Measurements from ENCODE around the gene NTN5. TPM values are rescaled to one million over a fixed set of nuclear protein-coding genes. Genes with fewer than 3 reads are reported as not detected.

The NTN5 gene
- total and polyA plus RNA-seq, 10 donors: 0.30 to 2.1 (median 0.74) TPM; not detected in 1

- 0% methylated on average over 28 to 38 of the region's 38 CpGs for WGBS, 5 donors
- intact Hi-C loops (cut with DNase I; ENCODE audit: low total_unique reads): no loop called here
- DNase-seq: peak; percentile 100
- Histone ChIP-seq H3K4me1 (peaks cover 31 to 71% (median 52%) of the 10 kb centered on the region in 6 donors), H3K36me3 (peaks cover 0 to 10% (median 7%) of the 10 kb centered on the region in 6 donors), H3K27me3 (replicated peaks in 1 of 7) (no peaks in the 10 kb centered on the region), H3K9me3 (no peaks in the 10 kb centered on the region), H3K4me3 (peak overlapping the region; percentile 21 to 98 (median 77)), H3K27ac (peak overlapping the region; percentile 92 to 98 (median 95))
- TF ChIP-seq CTCF (IDR thresholded peaks at IDR 0.05 in 8 of 11, conservative IDR thresholded peaks at IDR 0.05 in 3 of 11): peak in 1 of 11 experiments; percentile 2
- TF ChIP-seq POLR2A (IDR thresholded peaks at IDR 0.05): no peak
- peak; percentile 67 to 91 (median 89) for TF ChIP-seq POLR2AphosphoS5 (IDR thresholded peaks at IDR 0.05)
Observed at GRCh38 chr19:48637449-48637947, 35.3 kb downstream of the NTN5 start.

GRCh38 chr19:48636859-48637448 is 35.9 kb downstream of the NTN5 start, which contains the start of gene DBP:
Gene DBP, minus strand, starts transcription at chr19:48637379. Its CDS starts 385 bp downstream, at chr19:48636994.
- peak in 1 of 3 donors; percentile 77 for TF ChIP-seq POLR2AphosphoS5 (IDR thresholded peaks at IDR 0.05)
- TF ChIP-seq POLR2A (IDR thresholded peaks at IDR 0.05): peak in 1 of 3 donors; percentile 13
- peak in 4 of 11 experiments; percentile 12 to 38 (median 22) for TF ChIP-seq CTCF (IDR thresholded peaks at IDR 0.05 in 8 of 11, conservative IDR thresholded peaks at IDR 0.05 in 3 of 11)
- peak within 1 kb of the TSS; percentile 57 to 98 (median 77) for H3K4me3 ChIP-seq
- 0 to 1% (median 0%) methylated on average over 21 to 40 of the region's 40 CpGs for WGBS, 5 donors
- intact Hi-C loops (cut with DNase I; ENCODE audit: low total_unique reads): no loop called here
- H3K27me3 ChIP-seq (replicated peaks in 1 of 7): no peaks in the 10 kb centered on the region
- peak within 1 kb of the TSS; percentile 92 to 98 (median 95) for H3K27ac ChIP-seq
- peaks cover 34 to 76% (median 56%) of the 10 kb centered on the region in 6 donors for H3K4me1 ChIP-seq
- peaks cover 0 to 16% (median 10%) of the 10 kb centered on the region in 6 donors for H3K36me3 ChIP-seq
- peak; percentile 93 for DNase-seq
- no peaks in the 10 kb centered on the region for H3K9me3 ChIP-seq

GRCh38 chr19:48635966-48636858 is 36.6 kb downstream of the NTN5 start:
- H3K4me3 ChIP-seq: peak overlapping the region; percentile 57 to 98 (median 77)
- WGBS, 5 donors: 1 to 2% (median 1%) methylated on average over 30 to 35 of the region's 35 CpGs
- peaks cover 34 to 84% (median 64%) of the 10 kb centered on the region in 6 donors for H3K4me1 ChIP-seq
- H3K27ac ChIP-seq: peak overlapping the region; percentile 92 to 98 (median 95)
- H3K27me3 ChIP-seq (replicated peaks in 1 of 7): no peaks in the 10 kb centered on the region
- no peak for TF ChIP-seq POLR2AphosphoS5 (IDR thresholded peaks at IDR 0.05)
- TF ChIP-seq POLR2A (IDR thresholded peaks at IDR 0.05): no peak
- TF ChIP-seq CTCF (IDR thresholded peaks at IDR 0.05 in 8 of 11, conservative IDR thresholded peaks at IDR 0.05 in 3 of 11): no peak
- H3K36me3 ChIP-seq: peaks cover 0 to 23% (median 16%) of the 10 kb centered on the region in 6 donors
- intact Hi-C loops (cut with DNase I; ENCODE audit: low total_unique reads): no loop called here
- H3K9me3 ChIP-seq: no peaks in the 10 kb centered on the region
- peak; percentile 91 for DNase-seq
